CD4-positive, alpha-beta memory T cell (primary cell): ENCODE data around the gene TMEM100. TPM values are rescaled to one million over a fixed set of nuclear protein-coding genes. Genes with fewer than 3 reads are reported as not detected.

Experiments used
- CTCF ChIA-PET: fragments of 350-600 bp; sonication (Branson Sonifier 250); formaldehyde crosslinking; loops from one replicate; lab custom pipeline; 2021; ENCODE audit warnings: inconsistent platforms; ENCODE audit not compliant: partially characterized antibody; lab: Charles Lee
- POLR2A ChIA-PET: fragments of 350-600 bp; sonication (Branson Sonifier 250); formaldehyde crosslinking; loops from one replicate; lab custom pipeline; 2021; ENCODE audit not compliant: partially characterized antibody; lab: Charles Lee
- DNase-seq, 5 donors: peaks; one replicate each; pipeline versions ENCODE4 v3.0.0 to v3.0.0-alpha.2; 2020 to 2022; ENCODE audit warnings: mixed read lengths in 1 of 5
- H3K27ac ChIP-seq: one replicate; pipeline ENCODE4 v1.7.0; 2013; ENCODE audit warnings: low read depth, low read length
- H3K27me3 ChIP-seq: 2 replicates; pipeline ENCODE4 v1.7.0; 2013; ENCODE audit warnings: mild to moderate bottlenecking, low read length, moderate library complexity; ENCODE audit not compliant: insufficient read depth
- H3K36me3 ChIP-seq: 2 replicates; pipeline ENCODE4 v1.7.0; 2013; ENCODE audit warnings: mild to moderate bottlenecking, low read length, moderate library complexity; ENCODE audit not compliant: insufficient read depth
- H3K4me1 ChIP-seq: 2 replicates; pipeline ENCODE4 v1.7.0; 2013; ENCODE audit warnings: mild to moderate bottlenecking, low read length, moderate library complexity; ENCODE audit not compliant: insufficient read depth
- H3K4me3 ChIP-seq, 2 donors: one replicate each; pipeline ENCODE4 v1.7.0; 2013; ENCODE audit warnings: low read length in 2 of 2, mild to moderate bottlenecking in 1 of 2
- H3K9me3 ChIP-seq, 2 donors: one replicate each; pipeline ENCODE4 v1.7.0; 2013; ENCODE audit warnings: low read length in 2 of 2, control low read depth in 1 of 2; ENCODE audit not compliant: control insufficient read depth in 1 of 2
- H3K27ac Mint-ChIP-seq, 7 donors: one replicate each; pipeline ENCODE4 v1.8.0; 2020 to 2021; ENCODE audit warnings: mixed read lengths in 7 of 7, mild to moderate bottlenecking in 6 of 7, inconsistent platforms in 3 of 7, moderate library complexity in 3 of 7
- H3K27me3 Mint-ChIP-seq, 2 donors: one replicate each; pipeline ENCODE4 v1.8.0; 2020 to 2021; ENCODE audit warnings: mixed read lengths in 2 of 2
- H3K36me3 Mint-ChIP-seq, 2 donors: one replicate each; pipeline ENCODE4 v1.8.0; 2020 to 2021; ENCODE audit warnings: mixed read lengths in 2 of 2, inconsistent platforms in 1 of 2, mild to moderate bottlenecking in 1 of 2
- H3K4me1 Mint-ChIP-seq, 4 donors: one replicate each; pipeline ENCODE4 v1.8.0; 2020 to 2021; ENCODE audit warnings: mixed read lengths in 4 of 4, mild to moderate bottlenecking in 1 of 4
- H3K4me3 Mint-ChIP-seq, 8 donors: one replicate each; pipeline ENCODE4 v1.8.0; 2020 to 2021; ENCODE audit warnings: mixed read lengths in 8 of 8, mild to moderate bottlenecking in 7 of 8, moderate library complexity in 6 of 8, inconsistent platforms in 3 of 8
- H3K9me3 Mint-ChIP-seq, 8 donors: one replicate each; pipeline ENCODE4 v1.8.0; 2020 to 2021; ENCODE audit warnings: mixed read lengths in 8 of 8, mild to moderate bottlenecking in 5 of 8, inconsistent platforms in 3 of 8, moderate library complexity in 1 of 8
- intact Hi-C: fragments of 100-400 bp; cut with micrococcal nuclease; formaldehyde crosslinking; loops from one replicate; pipeline ENCODE4 v1.15.1; 2023
- polyA plus RNA-seq, 2 donors: library from polyadenylated mRNA; unstranded; fragments of 300-500 nt; fragmentation: Illumina TruSeq; gene quantifications; one replicate each; pipeline ENCODE4 v1.2.3, GENCODE V29; 2021
- total RNA-seq, 2 experiments: library from RNA; stranded (reverse); gene quantifications; one replicate each; pipeline ENCODE4 v1.2.3, GENCODE V29; 2021

The TMEM100 gene
- total and polyA plus RNA-seq, 4 experiments from 2014 or later = not detected

DNA sequence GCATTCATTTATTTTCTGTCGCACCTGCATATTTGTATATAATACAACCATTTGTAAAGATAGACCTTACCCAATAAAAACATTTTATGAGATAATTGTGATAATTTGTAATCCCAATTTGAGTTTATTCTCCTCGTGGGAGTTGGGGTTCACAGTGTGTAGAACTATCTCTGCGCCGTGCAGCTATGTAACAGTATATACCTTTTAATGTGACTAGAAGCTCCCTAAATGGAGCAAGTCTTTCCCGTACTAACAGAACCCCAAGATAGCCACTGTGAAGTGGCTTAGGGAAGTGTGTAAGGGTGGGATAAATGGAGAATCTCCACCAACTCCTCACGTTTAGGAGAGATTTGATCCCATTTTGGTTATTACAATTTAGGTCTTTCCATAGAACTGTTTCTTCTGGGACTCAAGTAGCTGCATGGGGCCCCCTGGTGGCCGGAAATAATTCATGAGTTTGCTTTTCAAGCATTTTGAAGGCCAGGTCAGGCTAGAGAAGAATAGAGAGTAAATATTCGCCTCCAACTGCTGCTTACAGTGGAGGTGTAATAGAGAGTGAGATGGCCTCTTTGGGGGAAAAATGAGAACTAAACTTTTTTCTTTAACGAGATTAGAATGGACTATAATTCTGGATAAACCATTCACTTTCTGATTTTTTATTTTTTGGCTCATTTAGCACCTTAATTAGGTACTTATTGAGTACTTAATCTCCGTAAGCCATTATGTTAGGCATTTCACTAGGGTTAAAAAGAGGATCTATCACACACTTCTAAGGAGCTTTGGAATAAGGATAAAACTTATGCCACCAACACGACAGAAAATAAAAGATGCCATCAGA, 4.5 kb downstream of the TMEM100 start:
- H3K4me3 Mint-ChIP-seq = no peak overlapping the region
- no peaks in the 10 kb centered on the region for H3K4me1 ChIP-seq
- H3K4me3 ChIP-seq = no peak overlapping the region
- no peak overlapping the region for H3K27ac ChIP-seq
- CTCF ChIA-PET = interaction anchor here (0.7 to 5.3 kb wide), 25 partner anchors 8 to 370 kb away, joined by 3 to 58 read pairs (median 4); no protein-coding TSS in a partner anchor
- H3K4me1 Mint-ChIP-seq = no peaks in the 10 kb centered on the region
- no peaks in the 10 kb centered on the region for H3K9me3 ChIP-seq
- no peaks in the 10 kb centered on the region for H3K9me3 Mint-ChIP-seq
- peak; percentile 38 to 54 (median 39) for DNase-seq
- intact Hi-C loops = loop anchor here (1.0 to 5.0 kb wide), 3 partner anchors 141 to 192 kb away; no protein-coding TSS in a partner anchor
- H3K27me3 Mint-ChIP-seq = peaks cover 17 to 21% of the 10 kb centered on the region in 2 donors
- POLR2A ChIA-PET = interaction anchor here (1.2 kb wide), 1 partner anchor 191 kb away, joined by 3 read pairs; no protein-coding TSS in a partner anchor
- no peaks in the 10 kb centered on the region for H3K36me3 ChIP-seq
- H3K36me3 Mint-ChIP-seq = no peaks in the 10 kb centered on the region
- H3K27ac Mint-ChIP-seq = no peak overlapping the region
- H3K27me3 ChIP-seq = no peaks in the 10 kb centered on the region

- Mint-ChIP-seq H3K4me3 (no peak overlapping the region), H3K27me3 (peaks cover 16% of the 10 kb centered on the region in 2 donors), H3K27ac (no peak overlapping the region), H3K4me1 (no peaks in the 10 kb centered on the region), H3K9me3 (no peaks in the 10 kb centered on the region), H3K36me3 (no peaks in the 10 kb centered on the region)
- no peaks in the 10 kb centered on the region for H3K9me3 ChIP-seq
- no peak for DNase-seq
- no peak overlapping the region for H3K27ac ChIP-seq
- POLR2A ChIA-PET = interaction anchor here (1.2 kb wide), 1 partner anchor 191 kb away, joined by 3 read pairs; no protein-coding TSS in a partner anchor
- H3K4me1 ChIP-seq = no peaks in the 10 kb centered on the region
- no peaks in the 10 kb centered on the region for H3K27me3 ChIP-seq
- CTCF ChIA-PET = interaction anchor here (0.7 to 5.3 kb wide), 22 partner anchors 8 to 370 kb away, joined by 3 to 58 read pairs (median 4); no protein-coding TSS in a partner anchor
- no peak overlapping the region for H3K4me3 ChIP-seq
- no peaks in the 10 kb centered on the region for H3K36me3 ChIP-seq
- intact Hi-C loops = loop anchor here (5.0 kb wide), 1 partner anchor 170 kb away; no protein-coding TSS in a partner anchor
These were observed 5.2 kb downstream of the TMEM100 start for GRCh38 chr17:55717432-55717831.

DNA sequence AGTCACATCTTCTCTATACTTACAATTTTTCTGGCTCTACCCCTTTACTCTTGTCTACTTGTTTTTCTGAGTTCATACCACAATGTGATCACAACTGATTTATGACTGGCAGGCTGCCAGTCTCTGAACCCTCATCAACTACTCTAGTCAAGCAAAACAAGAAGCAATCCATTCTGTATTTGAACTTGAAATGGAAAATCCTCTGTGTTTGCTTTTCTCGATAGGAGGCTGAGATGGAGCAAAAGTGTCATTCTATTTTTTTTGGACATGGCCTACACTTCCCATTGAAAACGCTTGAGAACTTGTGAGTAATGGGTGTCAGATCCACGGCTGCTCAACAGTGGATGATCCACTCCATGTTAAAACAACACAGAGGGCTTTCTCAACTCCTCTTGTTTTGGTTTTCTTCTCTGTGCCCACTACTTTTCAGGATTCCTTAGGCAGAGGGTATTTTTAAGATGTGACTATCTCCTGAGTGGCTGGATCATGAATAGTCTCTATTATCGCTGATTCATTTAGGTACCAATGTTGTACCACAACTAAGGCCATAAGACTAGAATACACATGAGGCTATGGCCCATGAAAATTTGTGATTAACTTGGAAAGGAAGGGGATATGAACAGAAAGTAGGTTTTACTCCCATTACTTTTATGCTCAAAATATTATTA, 11.7 kb downstream of the TMEM100 start:
- Mint-ChIP-seq H3K4me1 (no peaks in the 10 kb centered on the region), H3K4me3 (no peak overlapping the region), H3K36me3 (no peaks in the 10 kb centered on the region), H3K27me3 (peaks cover 2 to 13% of the 10 kb centered on the region in 2 donors), H3K9me3 (no peaks in the 10 kb centered on the region), H3K27ac (no peak overlapping the region)
- no peak overlapping the region for H3K27ac ChIP-seq
- peaks cover 5% of the 10 kb centered on the region for H3K27me3 ChIP-seq
- CTCF ChIA-PET = no interaction called here
- POLR2A ChIA-PET = no interaction called here
- intact Hi-C loops = no loop called here
- no peaks in the 10 kb centered on the region for H3K4me1 ChIP-seq
- no peaks in the 10 kb centered on the region for H3K36me3 ChIP-seq
- no peak for DNase-seq
- no peaks in the 10 kb centered on the region for H3K9me3 ChIP-seq
- H3K4me3 ChIP-seq = no peak overlapping the region

DNA sequence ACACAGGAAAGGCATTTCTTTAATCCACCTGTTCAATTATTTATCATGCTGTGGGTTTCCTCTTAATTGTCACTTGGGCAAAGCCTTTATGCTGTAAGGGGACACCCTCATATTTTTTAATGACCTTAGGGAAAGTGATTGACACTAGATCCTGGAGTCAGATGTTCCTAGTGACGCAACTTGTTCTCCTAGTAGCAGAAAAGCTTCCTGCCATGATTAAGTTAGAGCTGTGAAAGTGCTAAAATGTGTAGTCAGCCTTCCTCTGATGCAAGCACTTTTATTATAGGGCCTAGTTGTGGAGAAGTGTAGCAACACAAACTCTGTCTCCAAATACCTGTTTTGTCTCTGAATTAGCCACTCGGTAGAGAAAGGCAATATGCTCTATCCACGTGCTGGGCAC, 12.3 kb downstream of the TMEM100 start:
- H3K36me3 ChIP-seq = no peaks in the 10 kb centered on the region
- H3K27me3 ChIP-seq = peaks cover 5% of the 10 kb centered on the region
- POLR2A ChIA-PET = no interaction called here
- no peaks in the 10 kb centered on the region for H3K36me3 Mint-ChIP-seq
- CTCF ChIA-PET = no interaction called here
- H3K4me3 Mint-ChIP-seq = no peak overlapping the region
- intact Hi-C loops = no loop called here
- no peak overlapping the region for H3K4me3 ChIP-seq
- H3K27me3 Mint-ChIP-seq = peaks cover 4 to 16% of the 10 kb centered on the region in 2 donors
- H3K27ac ChIP-seq = no peak overlapping the region
- H3K4me1 ChIP-seq = no peaks in the 10 kb centered on the region
- H3K9me3 ChIP-seq = no peaks in the 10 kb centered on the region
- H3K4me1 Mint-ChIP-seq = no peaks in the 10 kb centered on the region
- no peak overlapping the region for H3K27ac Mint-ChIP-seq
- H3K9me3 Mint-ChIP-seq = no peaks in the 10 kb centered on the region
- no peak for DNase-seq

DNA sequence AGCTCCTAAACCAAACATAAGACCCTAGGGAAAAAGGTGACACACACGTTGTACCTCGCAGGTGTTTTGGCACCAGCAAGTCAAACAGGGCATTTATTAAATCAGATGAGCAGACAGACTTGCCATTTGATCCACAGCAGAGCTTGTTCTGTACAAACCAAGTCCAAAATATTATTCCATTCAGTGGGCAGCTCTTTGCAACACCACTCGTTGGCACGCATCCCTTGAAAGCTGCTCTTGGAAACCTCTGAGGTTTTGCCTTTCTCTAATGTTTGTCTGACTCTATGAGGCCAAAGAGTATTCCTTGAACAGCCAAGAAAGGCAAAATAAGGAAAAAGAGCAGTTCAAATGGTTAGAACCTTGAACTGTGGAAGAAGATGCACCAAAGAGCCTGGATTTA, 12.7 kb downstream of the TMEM100 start:
- intact Hi-C loops = no loop called here
- Histone ChIP-seq H3K4me1 (no peaks in the 10 kb centered on the region), H3K4me3 (no peak overlapping the region), H3K36me3 (no peaks in the 10 kb centered on the region), H3K9me3 (no peaks in the 10 kb centered on the region), H3K27me3 (peaks cover 5% of the 10 kb centered on the region), H3K27ac (no peak overlapping the region)
- ChIA-PET CTCF (interaction anchor here (0.9 kb wide), 1 partner anchor 8 kb away, joined by 3 read pairs; no protein-coding TSS in a partner anchor), POLR2A (no interaction called here)
- H3K27me3 Mint-ChIP-seq = peaks cover 4 to 16% of the 10 kb centered on the region in 2 donors
- H3K36me3 Mint-ChIP-seq = no peaks in the 10 kb centered on the region
- H3K4me1 Mint-ChIP-seq = no peaks in the 10 kb centered on the region
- no peak for DNase-seq
- H3K9me3 Mint-ChIP-seq = no peaks in the 10 kb centered on the region
- no peak overlapping the region for H3K4me3 Mint-ChIP-seq
- no peak overlapping the region for H3K27ac Mint-ChIP-seq

- ChIA-PET POLR2A (no interaction called here), CTCF (interaction anchor here (0.9 kb wide), 1 partner anchor 8 kb away, joined by 3 read pairs; no protein-coding TSS in a partner anchor)
- Histone ChIP-seq H3K4me3 (no peak overlapping the region), H3K27ac (no peak overlapping the region), H3K27me3 (peaks cover 5% of the 10 kb centered on the region), H3K36me3 (no peaks in the 10 kb centered on the region), H3K9me3 (no peaks in the 10 kb centered on the region), H3K4me1 (no peaks in the 10 kb centered on the region)
- no peak for DNase-seq
- Mint-ChIP-seq H3K4me3 (no peak overlapping the region), H3K27me3 (peaks cover 6 to 15% of the 10 kb centered on the region in 2 donors), H3K4me1 (no peaks in the 10 kb centered on the region), H3K36me3 (no peaks in the 10 kb centered on the region), H3K27ac (no peak overlapping the region), H3K9me3 (no peaks in the 10 kb centered on the region)
- intact Hi-C loops = no loop called here
These were observed 13.2 kb downstream of the TMEM100 start for GRCh38 chr17:55709440-55709839.
